H1 (cell line): Measurements from ENCODE around the gene RMC1. TPM values are rescaled to one million over a fixed set of nuclear protein-coding genes. Genes with fewer than 3 reads are reported as not detected.

ENCODE experiments used
- CTCF ChIA-PET: fragments of 300-600 bp; sonication (Branson Sonifier 250); formaldehyde crosslinking; loops from one replicate; lab custom pipeline; 2021; ENCODE audit not compliant: partially characterized antibody; lab: Charles Lee
- POLR2A ChIA-PET: fragments of 300-600 bp; sonication (Branson Sonifier 250); formaldehyde crosslinking; loops from one replicate; lab custom pipeline; 2021; ENCODE audit warnings: inconsistent platforms; ENCODE audit not compliant: partially characterized antibody; lab: Charles Lee
- DNase-seq, 2 experiments: peaks; one replicate each; pipeline versions ENCODE4 v3.0.0 to v3.0.0-alpha.2; 2010 to 2022; ENCODE audit warnings: low spot score in 2 of 2, low read depth in 1 of 2, mixed read lengths in 1 of 2
- FAIRE-seq: peaks from 2 replicates; lab custom pipeline; 2011; peaks lifted over from hg19 to GRCh38; lab: Jason Lieb, UNC
- H2AFZ ChIP-seq: 2 replicates; pipeline ENCODE4 v1.8.1; 2012; ENCODE audit warnings: low read length, inconsistent platforms
- H2AK5ac ChIP-seq: 2 replicates; pipeline ENCODE4 v1.6.1; 2013; ENCODE audit warnings: low read depth, low read length
- H2BK120ac ChIP-seq: replicated peaks from 2 replicates; pipeline ENCODE3; 2013; ENCODE audit warnings: low read depth, low read length, inconsistent platforms
- H2BK12ac ChIP-seq: 2 replicates; pipeline ENCODE4 v1.6.1; 2013; ENCODE audit warnings: low read depth, low read length
- H2BK15ac ChIP-seq: 2 replicates; pipeline ENCODE4 v1.6.1; 2013; ENCODE audit warnings: low read length
- H2BK20ac ChIP-seq: 2 replicates; pipeline ENCODE4 v1.6.1; 2013; ENCODE audit warnings: low read length
- H2BK5ac ChIP-seq: 2 replicates; pipeline ENCODE4 v1.6.1; 2013; ENCODE audit warnings: low read depth, low read length
- H3K14ac ChIP-seq: 2 replicates; pipeline ENCODE4 v1.6.1; 2013; ENCODE audit warnings: inconsistent platforms; ENCODE audit not compliant: insufficient read length
- H3K18ac ChIP-seq: 2 replicates; pipeline ENCODE4 v1.6.1; 2013; ENCODE audit warnings: low read length; ENCODE audit errors: extremely low read depth
- H3K23ac ChIP-seq: 2 replicates; pipeline ENCODE4 v1.6.1; 2013; ENCODE audit warnings: inconsistent platforms; ENCODE audit not compliant: insufficient read length
- H3K23me2 ChIP-seq: 2 replicates; pipeline ENCODE4 v1.6.1; 2013; ENCODE audit warnings: low read depth, low read length
- H3K27ac ChIP-seq: 2 replicates; pipeline ENCODE4 v1.6.1; 2011; ENCODE audit warnings: low read depth, low read length, inconsistent platforms
- H3K27me3 ChIP-seq, 4 experiments: replicated peaks in 1 of 4; 1 replicate in 1 of 4; 2 replicates in 3 of 4; pipeline versions ENCODE4 v1.6.1 to v1.8.1; 2011 to 2013; ENCODE audit warnings: low read length in 3 of 4, mild to moderate bottlenecking in 3 of 4, inconsistent platforms in 2 of 4, mixed read lengths in 2 of 4, moderate library complexity in 1 of 4; ENCODE audit not compliant: control insufficient read depth in 3 of 4, insufficient read depth in 3 of 4; ENCODE audit errors: extremely low read depth in 1 of 4
- H3K36me3 ChIP-seq, 4 experiments: 2 replicates each; pipeline versions ENCODE4 v1.6.1 to v1.8.1; 2011 to 2013; ENCODE audit warnings: mild to moderate bottlenecking in 4 of 4, low read length in 3 of 4, moderate library complexity in 2 of 4, control low read depth in 1 of 4, inconsistent platforms in 1 of 4; ENCODE audit not compliant: insufficient read depth in 4 of 4, control insufficient read depth in 2 of 4
- H3K4ac ChIP-seq: replicated peaks from 2 replicates; pipeline ENCODE3; 2013; ENCODE audit warnings: low read length, low read depth, mixed read lengths, inconsistent platforms; ENCODE audit not compliant: insufficient read length
- H3K4me1 ChIP-seq, 4 experiments: replicated peaks in 1 of 4; 1 replicate in 1 of 4; 2 replicates in 3 of 4; pipeline versions ENCODE4 v1.6.1 to v1.8.1; 2011 to 2013; ENCODE audit warnings: low read length in 3 of 4, inconsistent platforms in 2 of 4, mixed read lengths in 1 of 4; ENCODE audit not compliant: insufficient read depth in 4 of 4, control insufficient read depth in 3 of 4
- H3K4me2 ChIP-seq, 2 experiments: 2 replicates each; pipeline versions ENCODE4 v1.6.1 to v1.8.1; 2011 to 2013; ENCODE audit warnings: low read depth in 2 of 2, low read length in 2 of 2, control low read depth in 1 of 2, inconsistent platforms in 1 of 2, mild to moderate bottlenecking in 1 of 2; ENCODE audit not compliant: insufficient read depth in 1 of 2
- H3K4me3 ChIP-seq, 4 experiments: fragments of 200-600, 300-600 bp in 1 of 4; sonication (generic), shearing (Covaris generic), sonication (Bioruptor Twin) in 1 of 4; 2 replicates each; pipeline versions ENCODE4 v1.5.1 to v1.8.1; 2011 to 2016; ENCODE audit warnings: low read length in 4 of 4, low read depth in 3 of 4, control low read depth in 2 of 4, inconsistent platforms in 2 of 4, mild to moderate bottlenecking in 2 of 4, mixed read lengths in 1 of 4, moderate library complexity in 1 of 4; ENCODE audit not compliant: insufficient read depth in 2 of 4; ENCODE audit errors: extremely low read depth in 1 of 4
- H3K56ac ChIP-seq: replicated peaks from 2 replicates; pipeline ENCODE3; 2013; ENCODE audit warnings: low read depth, mild to moderate bottlenecking, mixed read lengths, low read length, inconsistent platforms; ENCODE audit not compliant: insufficient read length
- H3K79me1 ChIP-seq: 2 replicates; pipeline ENCODE4 v1.6.1; 2013; ENCODE audit warnings: low read depth, low read length, control low read depth
- H3K79me2 ChIP-seq, 2 experiments: 2 replicates each; pipeline versions ENCODE4 v1.6.1 to v1.8.1; 2012 to 2013; ENCODE audit warnings: low read length in 2 of 2, mild to moderate bottlenecking in 2 of 2, inconsistent platforms in 1 of 2; ENCODE audit not compliant: insufficient read depth in 2 of 2, control insufficient read depth in 1 of 2
- H3K9ac ChIP-seq, 4 experiments: replicated peaks in 1 of 4; 1 replicate in 1 of 4; 2 replicates in 3 of 4; pipeline versions ENCODE4 v1.6.1 to v1.8.1; 2011 to 2013; ENCODE audit warnings: low read depth in 3 of 4, low read length in 3 of 4, control low read depth in 2 of 4, mild to moderate bottlenecking in 2 of 4, moderate library complexity in 2 of 4, inconsistent platforms in 1 of 4; ENCODE audit errors: extremely low read depth in 1 of 4
- H3K9me3 ChIP-seq, 2 experiments: 2 replicates each; pipeline versions ENCODE4 v1.6.1 to v1.8.1; 2012 to 2013; ENCODE audit warnings: mild to moderate bottlenecking in 2 of 2, moderate library complexity in 2 of 2, control low read depth in 1 of 2, inconsistent platforms in 1 of 2, low read depth in 1 of 2, low read length in 1 of 2, mixed read lengths in 1 of 2; ENCODE audit not compliant: insufficient read depth in 2 of 2
- H4K20me1 ChIP-seq, 2 experiments: replicated peaks in 1 of 2; 2 replicates each; pipeline versions ENCODE3 to v1.8.1; 2011 to 2013; ENCODE audit warnings: inconsistent platforms in 2 of 2, low read length in 2 of 2, mild to moderate bottlenecking in 1 of 2; ENCODE audit not compliant: insufficient read depth in 2 of 2, control insufficient read depth in 1 of 2
- H4K5ac ChIP-seq: 2 replicates; pipeline ENCODE4 v1.6.1; 2013; ENCODE audit warnings: low read length, low read depth, mixed read lengths, inconsistent platforms; ENCODE audit not compliant: insufficient read length
- H4K8ac ChIP-seq: 2 replicates; pipeline ENCODE4 v1.8.0; 2013; ENCODE audit warnings: mild to moderate bottlenecking, moderate library complexity, low read length, inconsistent platforms; ENCODE audit not compliant: insufficient read depth; ENCODE audit errors: extremely low read depth
- H4K91ac ChIP-seq: replicated peaks from 2 replicates; pipeline ENCODE3; 2013; ENCODE audit warnings: low read length, mixed read lengths, inconsistent platforms; ENCODE audit not compliant: insufficient read length
- ASH2L ChIP-seq: fragments of 200-600, 300-600 bp; sonication (generic); IDR thresholded peaks from one replicate; pipeline ENCODE4 v1.7.1; 2017; ENCODE audit warnings: low read length
- BCL11A ChIP-seq, 2 experiments: IDR thresholded peaks; one replicate each; pipeline ENCODE4 v1.6.1; 2011; ENCODE audit warnings: low read depth in 2 of 2, low read length in 2 of 2, mild to moderate bottlenecking in 2 of 2
- CREB1 ChIP-seq: IDR thresholded peaks from 2 replicates; pipeline ENCODE4 v1.6.1; 2012; ENCODE audit warnings: inconsistent platforms
- CTBP2 ChIP-seq: IDR thresholded peaks from 2 replicates; pipeline ENCODE4 v1.7.0; 2011; ENCODE audit warnings: borderline replicate concordance, mild to moderate bottlenecking, moderate library complexity, mixed read lengths, low read length; ENCODE audit not compliant: insufficient read depth, insufficient read length
- EP300 ChIP-seq, 2 experiments: IDR thresholded peaks; 1 replicate in 1 of 2; 2 replicates in 1 of 2; pipeline ENCODE4 v1.6.1; 2011 to 2012; ENCODE audit warnings: low read depth in 2 of 2, low read length in 2 of 2, mild to moderate bottlenecking in 2 of 2, borderline replicate concordance in 1 of 2, inconsistent platforms in 1 of 2, moderate library complexity in 1 of 2
- EZH2 ChIP-seq: fragments of 200-600 bp; sonication (generic); IDR thresholded peaks from 2 replicates; pipeline ENCODE4 v1.7.1; 2012; ENCODE audit warnings: low read depth, mild to moderate bottlenecking, moderate library complexity, low read length, inconsistent platforms; ENCODE audit not compliant: severe bottlenecking
- GABPA ChIP-seq: IDR thresholded peaks from 2 replicates; pipeline ENCODE4 v1.6.1; 2011; ENCODE audit warnings: mild to moderate bottlenecking, low read length, moderate library complexity, borderline replicate concordance; ENCODE audit not compliant: insufficient read depth
- JUN ChIP-seq: IDR thresholded peaks from 2 replicates; pipeline ENCODE4 v1.6.1; 2011; ENCODE audit warnings: low read depth, mild to moderate bottlenecking, improper control_type of control experiment, low read length
- KDM5A ChIP-seq: fragments of 200-600 bp; IDR thresholded peaks from 2 replicates; pipeline ENCODE4 v1.7.1; 2012; ENCODE audit warnings: mild to moderate bottlenecking, low read length, inconsistent platforms, mixed read lengths
- POLR2A ChIP-seq, 2 experiments: IDR thresholded peaks; 1 replicate in 1 of 2; 2 replicates in 1 of 2; pipeline ENCODE4 v1.6.1; 2011; ENCODE audit warnings: low read depth in 2 of 2, low read length in 2 of 2, mild to moderate bottlenecking in 2 of 2; ENCODE audit errors: control extremely low read depth in 1 of 2
- SP1 ChIP-seq: IDR thresholded peaks from 2 replicates; pipeline ENCODE4 v1.6.1; 2011; ENCODE audit warnings: low read depth, low read length
- SP4 ChIP-seq: IDR thresholded peaks from 2 replicates; pipeline ENCODE4 v1.6.1; 2012; ENCODE audit warnings: low read length, inconsistent platforms
- SRF ChIP-seq: IDR thresholded peaks from 2 replicates; pipeline ENCODE4 v1.6.1; 2011; ENCODE audit warnings: mild to moderate bottlenecking, low read depth, low read length, moderate library complexity
- USF2 ChIP-seq: IDR thresholded peaks from 2 replicates; pipeline ENCODE4 v1.6.1; 2011; ENCODE audit warnings: low read length, improper control_type of control experiment
- WGBS, 2 experiments: shearing (Covaris generic) in 1 of 2; methylation state at CpG; one replicate each; pipeline versions ENCODE4 v1.1.6 to v1.1.7; 2013 to 2015; ENCODE audit warnings: low lambda C conversion rate in 2 of 2, mixed read lengths in 2 of 2, inconsistent platforms in 1 of 2, low coverage in 1 of 2, missing lambda C conversion rate in 1 of 2; ENCODE audit not compliant: insufficient replicate concordance in 2 of 2, insufficient coverage in 1 of 2, insufficient read length in 1 of 2; ENCODE audit errors: extremely low coverage in 1 of 2, missing lambda C conversion rate in 1 of 2; 5-methylcytosine and 5-hydroxymethylcytosine counted together
- polyA plus RNA-seq, 7 experiments: library from polyadenylated mRNA; depleted of rRNA in 3 of 7; stranded (reverse) in 5 of 7; unstranded in 2 of 7; fragments of >200 nt in 5 of 7; fragments of 200-250 nt in 2 of 7; gene quantifications; 1 replicate in 5 of 7; 2 replicates in 1 of 7; 4 replicates in 1 of 7; pipeline versions ENCODE4 v1.2.1 to v1.2.3, GENCODE V29; 2011 to 2013; ENCODE audit warnings: missing spikeins in 2 of 7, mixed read lengths in 2 of 7
- total RNA-seq: library from RNA; stranded (reverse); fragmentation: NEBNext Ultra II Directional; extraction: Animal tissue kit (Norgen Biotek cat#: 25700); gene quantifications from 2 replicates; pipeline ENCODE4 v1.2.1, GENCODE V29; 2021

Gene RMC1
- total and polyA plus RNA-seq, 2 of the 8 experiments (the other 6 are each of a cell fraction or from before 2014, with no cell fraction given) = 16.4 to 20.1 TPM

DNA sequence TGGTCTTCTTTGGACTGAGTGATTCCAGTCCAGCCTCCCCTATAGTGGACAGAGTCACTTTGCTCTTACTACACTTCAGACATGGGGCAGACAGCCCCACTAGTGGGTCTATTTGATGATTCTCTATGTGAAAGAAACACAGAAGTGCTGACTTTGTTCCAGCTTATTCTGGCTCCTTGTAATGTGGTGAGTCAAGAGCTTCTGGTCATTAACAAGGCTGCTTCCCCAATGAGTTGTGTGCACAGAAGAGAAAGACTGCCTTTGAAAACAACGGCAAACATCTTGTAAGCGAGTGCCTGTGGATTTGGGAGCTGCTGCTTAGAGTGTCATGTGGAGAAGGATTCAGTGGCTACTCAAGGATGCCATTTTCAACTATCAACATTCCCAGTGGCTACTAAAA, 39.1 kb downstream of the RMC1 start:
- DNase-seq = no peak
- no peak overlapping the region for H4K91ac ChIP-seq
- TF ChIP-seq SP4 (no peak), CTBP2 (no peak), EZH2 (no peak), SP1 (no peak), SRF (no peak), BCL11A (IDR thresholded peaks at IDR 0.05; ENCODE audit: low read depth in 2 of 2, low read length in 2 of 2) (no peak), CREB1 (no peak), JUN (no peak), EP300 (IDR thresholded peaks at IDR 0.05; ENCODE audit: borderline replicate concordance in 1 of 2, low read depth in 2 of 2, low read length in 2 of 2) (no peak), GABPA (no peak), USF2 (no peak), KDM5A (no peak), ASH2L (no peak), POLR2A (IDR thresholded peaks at IDR 0.05; ENCODE audit: control extremely low read depth in 1 of 2, low read depth in 2 of 2, low read length in 2 of 2) (no peak)

More for the DNA sequence above, 39.1 kb downstream of the RMC1 start:
- H3K23ac ChIP-seq = no peak overlapping the region
- 95% methylated on average over 2 of the region's 2 CpGs; no CpG with 5 or more reads in 1 of the 2 experiments for WGBS, 2 experiments
- H3K56ac ChIP-seq = no peak overlapping the region
- no peak overlapping the region for H2AFZ ChIP-seq
- H3K23me2 ChIP-seq = no peaks in the 10 kb centered on the region
- no peak overlapping the region for H3K4me2 ChIP-seq
- H3K4me1 ChIP-seq = no peaks in the 10 kb centered on the region
- no peak overlapping the region for H4K8ac ChIP-seq
- no peaks in the 10 kb centered on the region for H3K27me3 ChIP-seq
- no peak overlapping the region for H3K9ac ChIP-seq
- no peaks in the 10 kb centered on the region for H3K79me2 ChIP-seq
- no peak overlapping the region for H2BK15ac ChIP-seq
- H2AK5ac ChIP-seq = no peak overlapping the region
- CTCF ChIA-PET = interaction anchor here (1.4 kb wide), 2 partner anchors 161 to 269 kb away, joined by 4 read pairs; no protein-coding TSS in a partner anchor
- no peak overlapping the region for H2BK20ac ChIP-seq
- POLR2A ChIA-PET = no interaction called here
- H2BK12ac ChIP-seq = no peak overlapping the region
- H3K9me3 ChIP-seq = no peaks in the 10 kb centered on the region
- no peak overlapping the region for H3K4me3 ChIP-seq
- H4K5ac ChIP-seq = no peak overlapping the region
- H3K14ac ChIP-seq = no peak overlapping the region
- no peak overlapping the region for H3K18ac ChIP-seq
- H2BK120ac ChIP-seq = no peak overlapping the region
- H3K79me1 ChIP-seq = no peaks in the 10 kb centered on the region
- no peak overlapping the region for H3K4ac ChIP-seq
- peaks cover 36 to 69% (median 55%) of the 10 kb centered on the region in 4 experiments; a peak in 7 of 8 replicates for H3K36me3 ChIP-seq
- H3K27ac ChIP-seq = no peak overlapping the region
- peaks cover 1 to 2% of the 10 kb centered on the region in 2 experiments for H4K20me1 ChIP-seq
- no peak overlapping the region for H2BK5ac ChIP-seq
- no peak for FAIRE-seq
